ENCODE measurements around the gene SELENOV.

Gene SELENOV

DNA sequence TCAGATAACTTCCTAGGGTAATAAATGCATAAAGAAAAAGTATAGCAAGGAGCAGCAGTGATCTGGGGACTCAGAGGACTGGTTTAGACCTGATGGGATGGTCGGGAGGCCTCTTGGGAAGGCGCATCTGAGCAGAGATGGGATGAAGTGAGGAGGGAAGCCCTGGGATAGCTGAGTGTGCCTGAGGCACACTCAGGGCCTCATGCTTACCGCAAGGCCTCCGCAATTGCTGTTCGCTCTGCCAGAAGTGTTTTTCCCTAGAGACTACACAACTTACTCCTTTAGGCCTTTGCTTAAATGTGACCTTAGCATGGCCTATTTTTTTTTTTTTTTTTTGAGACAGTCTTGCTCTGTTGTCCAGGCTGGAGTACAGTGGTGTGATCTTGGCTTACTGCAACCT, 20.3 kb upstream of the SELENOV start:
- DNase-seq, result no peak

DNA sequence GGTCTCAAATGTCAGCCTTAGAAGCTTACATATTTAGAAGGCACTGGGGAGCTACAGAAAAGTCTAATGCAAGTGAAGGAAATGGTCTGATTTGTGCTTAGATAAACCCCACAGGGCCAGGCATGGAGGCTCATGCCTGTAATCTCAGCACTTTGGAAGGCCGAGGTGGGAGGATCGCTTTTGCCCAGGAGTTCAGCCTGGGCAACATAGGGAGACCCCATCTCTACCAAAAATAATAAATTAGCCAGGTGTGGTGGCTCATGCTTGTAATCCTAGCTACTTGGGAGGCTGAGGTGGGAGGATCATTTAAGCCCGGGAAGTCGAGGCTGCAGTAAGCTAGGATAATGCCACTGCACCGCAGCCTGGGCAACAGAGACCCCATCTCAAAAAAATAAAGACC, 18.9 kb upstream of the SELENOV start:
- DNase-seq, result no peak

DNA sequence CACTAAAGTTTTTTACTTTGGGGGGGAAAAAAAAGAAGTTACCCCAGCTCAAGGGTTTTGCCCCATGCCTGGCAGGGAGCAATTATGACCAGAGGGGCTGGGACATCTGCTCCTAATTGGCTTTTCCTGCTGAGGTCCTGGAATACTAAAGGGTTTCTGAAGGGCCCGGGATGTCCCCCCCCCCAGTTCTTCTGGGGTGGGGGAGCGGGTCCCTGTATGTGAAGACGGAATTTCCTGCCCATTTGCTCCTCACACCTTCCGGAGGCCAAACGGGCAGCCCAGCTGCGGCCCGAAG, 17.3 kb upstream of the SELENOV start:
- DNase-seq, result no peak

DNA sequence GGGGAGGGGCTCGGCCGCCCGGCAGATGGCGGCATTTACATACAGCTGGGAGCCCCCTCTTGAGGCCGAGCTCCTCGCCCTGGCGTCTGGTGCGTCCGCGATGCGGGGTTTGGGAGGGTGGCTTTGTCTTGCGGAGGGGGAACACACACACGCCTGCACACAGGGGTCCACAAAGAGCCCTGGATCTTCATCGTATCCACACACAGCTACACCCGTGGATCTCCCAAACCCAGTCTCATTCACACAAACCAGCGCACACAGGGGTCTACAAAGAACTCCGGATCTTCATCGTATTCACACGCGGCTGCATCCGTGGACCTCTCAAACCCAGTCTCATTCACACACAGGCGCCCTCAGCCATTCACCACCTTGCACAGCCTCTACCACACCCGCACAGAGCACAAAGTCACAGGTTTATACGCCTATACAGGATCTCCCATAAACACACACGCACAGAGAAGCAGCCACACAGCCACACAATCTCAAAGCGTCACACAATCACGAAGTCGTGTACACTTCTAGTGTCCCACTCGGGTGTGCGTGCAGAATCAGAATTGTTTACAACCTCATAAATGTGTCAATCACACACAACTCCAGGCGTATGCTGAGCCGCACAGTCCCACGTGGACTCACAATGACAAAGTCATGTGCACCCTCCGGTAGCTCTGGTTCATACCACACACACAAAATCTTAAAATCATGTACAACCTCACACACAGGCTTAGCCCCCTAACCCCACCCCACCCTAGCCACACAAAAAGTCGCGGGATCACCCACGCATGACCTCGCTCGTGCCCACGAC, 16.7 kb upstream of the SELENOV start:
- peak; percentile 68 for DNase-seq

DNA sequence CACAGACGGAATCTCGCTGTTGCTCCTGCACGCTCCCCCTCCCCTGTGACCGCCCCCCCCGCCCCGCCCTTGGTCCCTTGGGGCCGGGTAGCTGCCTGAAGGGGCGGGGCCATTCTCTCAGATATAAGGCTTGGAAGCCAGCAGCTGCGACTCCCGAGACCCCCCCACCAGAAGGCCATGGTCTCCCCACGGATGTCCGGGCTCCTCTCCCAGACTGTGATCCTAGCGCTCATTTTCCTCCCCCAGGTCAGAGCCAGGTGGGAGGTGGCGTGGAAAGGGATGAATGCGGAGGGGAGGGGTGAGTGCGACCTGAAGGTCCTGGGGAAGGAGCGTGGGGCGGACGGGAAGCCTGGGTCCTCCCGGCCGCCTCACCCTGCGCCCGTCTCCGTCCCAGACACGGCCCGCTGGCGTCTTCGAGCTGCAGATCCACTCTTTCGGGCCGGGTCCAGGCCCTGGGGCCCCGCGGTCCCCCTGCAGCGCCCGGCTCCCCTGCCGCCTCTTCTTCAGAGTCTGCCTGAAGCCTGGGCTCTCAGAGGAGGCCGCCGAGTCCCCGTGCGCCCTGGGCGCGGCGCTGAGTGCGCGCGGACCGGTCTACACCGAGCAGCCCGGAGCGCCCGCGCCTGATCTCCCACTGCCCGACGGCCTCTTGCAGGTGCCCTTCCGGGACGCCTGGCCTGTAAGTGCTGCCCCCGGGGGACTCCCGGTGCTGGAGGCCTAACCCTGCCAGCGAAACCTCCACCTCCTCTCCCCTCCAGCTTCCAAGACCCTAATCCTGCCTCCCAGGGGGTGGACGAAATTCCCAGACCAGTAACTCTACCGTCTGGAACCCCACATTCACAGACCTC, 15.9 kb upstream of the SELENOV start, which contains the start of gene DLL3:
Gene DLL3 (plus strand): TSS at position 150 of the 845 bp plus-strand sequence. CDS start 28 bp downstream, at position 178.
- DNase-seq, result peak; percentile 65

DNA sequence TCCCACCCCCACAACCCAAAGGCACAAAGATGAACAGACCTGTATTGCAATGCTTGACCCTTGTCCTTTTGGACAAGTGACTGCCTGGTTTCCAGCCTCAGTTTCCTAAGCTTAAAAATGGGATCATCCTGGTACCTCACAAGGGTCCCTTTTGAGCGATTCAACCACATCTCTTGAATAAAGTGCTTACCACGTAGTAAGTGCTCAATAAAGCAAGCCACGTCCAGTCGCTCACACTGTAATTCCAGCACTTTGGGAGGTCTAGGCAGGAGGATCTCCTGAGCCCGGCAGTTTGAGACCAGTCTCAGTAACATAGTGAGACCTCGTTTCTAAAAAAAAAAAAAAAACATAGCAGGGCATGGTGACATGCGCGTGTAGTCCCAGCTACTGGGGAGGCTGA, 15.0 kb upstream of the SELENOV start:
- DNase-seq, result no peak

DNA sequence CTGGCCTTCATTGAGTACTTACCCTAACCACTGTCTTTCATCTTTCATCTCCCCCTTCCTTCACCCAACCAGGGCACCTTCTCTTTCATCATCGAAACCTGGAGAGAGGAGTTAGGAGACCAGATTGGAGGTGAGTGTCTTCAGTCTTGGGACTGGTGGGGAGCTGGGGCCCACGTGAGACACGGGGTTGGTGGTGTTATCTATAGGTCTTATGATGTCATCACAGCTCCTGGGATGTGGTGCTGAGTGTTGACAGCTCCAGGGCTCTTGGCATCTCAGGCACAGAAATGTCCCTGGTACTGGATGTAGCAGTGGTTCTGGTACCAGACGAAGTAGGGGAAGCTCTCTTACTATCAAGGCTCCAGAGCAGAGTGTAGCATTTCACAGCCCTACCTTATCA, 14.4 kb upstream of the SELENOV start:
- DNase-seq, result no peak

DNA sequence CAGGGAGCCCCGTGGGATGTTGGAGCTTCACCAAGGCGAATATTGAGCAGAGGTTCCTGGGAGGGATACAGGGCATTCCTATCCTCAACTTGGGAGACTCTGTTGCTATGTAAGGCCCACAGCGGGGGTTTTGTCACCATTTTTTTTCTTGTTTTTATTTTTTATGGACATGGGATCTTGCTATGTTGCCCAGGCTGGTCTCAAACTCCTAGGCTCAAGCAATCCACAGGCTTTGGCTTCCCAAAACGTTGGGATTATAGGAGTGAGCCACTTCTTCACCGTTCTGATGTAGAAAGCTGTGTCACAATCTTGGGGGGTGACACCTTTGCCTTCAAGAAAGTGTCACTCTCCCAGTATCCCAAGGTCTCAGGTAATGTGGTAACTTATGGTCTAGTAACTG, 13.6 kb upstream of the SELENOV start:
- DNase-seq, result no peak

DNA sequence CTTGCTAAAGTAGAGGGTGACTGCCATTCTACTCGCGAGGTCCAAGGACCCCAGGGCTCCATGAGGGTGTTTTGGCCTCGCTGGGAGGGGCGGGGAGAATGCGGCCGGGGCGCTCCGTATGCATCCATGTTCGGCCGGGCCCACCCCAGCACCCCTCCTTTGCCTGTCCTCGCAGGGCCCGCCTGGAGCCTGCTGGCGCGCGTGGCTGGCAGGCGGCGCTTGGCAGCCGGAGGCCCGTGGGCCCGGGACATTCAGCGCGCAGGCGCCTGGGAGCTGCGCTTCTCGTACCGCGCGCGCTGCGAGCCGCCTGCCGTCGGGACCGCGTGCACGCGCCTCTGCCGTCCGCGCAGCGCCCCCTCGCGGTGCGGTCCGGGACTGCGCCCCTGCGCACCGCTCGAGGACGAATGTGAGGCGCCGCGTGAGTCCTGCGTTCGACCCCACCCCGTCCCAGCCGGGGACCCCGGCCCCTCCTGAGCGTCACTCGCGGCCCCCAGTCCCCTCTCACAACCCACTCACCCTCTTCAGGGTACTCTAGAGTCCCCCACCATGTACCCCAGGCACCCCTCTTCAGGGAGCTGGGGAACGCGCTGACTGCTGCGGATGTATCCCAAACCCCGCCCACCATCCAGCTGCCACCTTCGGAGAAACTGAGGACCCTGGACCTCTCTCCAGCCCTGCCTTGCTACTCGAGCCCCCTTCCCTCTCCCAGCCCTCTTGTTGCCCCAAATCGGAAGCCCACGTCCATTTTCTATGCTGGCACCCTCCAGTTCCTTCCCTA, 12.1 kb upstream of the SELENOV start:
- DNase-seq, result peak; percentile 90

DNA sequence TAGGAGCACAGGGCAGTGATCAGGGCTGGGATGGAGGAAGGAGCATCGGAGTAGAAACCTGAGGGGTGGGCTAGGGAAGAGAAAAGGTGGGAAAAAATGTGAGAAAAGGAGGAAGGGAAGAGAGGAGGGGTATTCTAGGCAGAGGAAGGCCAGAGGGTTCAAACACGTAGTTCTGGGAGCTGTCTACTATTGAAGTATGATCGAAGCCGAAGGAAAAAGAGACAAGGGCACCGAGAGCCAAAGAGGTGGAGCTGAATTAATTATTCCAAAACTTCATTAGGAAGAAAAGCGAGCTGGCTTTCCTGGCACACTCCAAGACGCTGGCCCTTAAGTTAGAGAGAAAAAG, 8.4 kb upstream of the SELENOV start:
- no peak for DNase-seq

DNA sequence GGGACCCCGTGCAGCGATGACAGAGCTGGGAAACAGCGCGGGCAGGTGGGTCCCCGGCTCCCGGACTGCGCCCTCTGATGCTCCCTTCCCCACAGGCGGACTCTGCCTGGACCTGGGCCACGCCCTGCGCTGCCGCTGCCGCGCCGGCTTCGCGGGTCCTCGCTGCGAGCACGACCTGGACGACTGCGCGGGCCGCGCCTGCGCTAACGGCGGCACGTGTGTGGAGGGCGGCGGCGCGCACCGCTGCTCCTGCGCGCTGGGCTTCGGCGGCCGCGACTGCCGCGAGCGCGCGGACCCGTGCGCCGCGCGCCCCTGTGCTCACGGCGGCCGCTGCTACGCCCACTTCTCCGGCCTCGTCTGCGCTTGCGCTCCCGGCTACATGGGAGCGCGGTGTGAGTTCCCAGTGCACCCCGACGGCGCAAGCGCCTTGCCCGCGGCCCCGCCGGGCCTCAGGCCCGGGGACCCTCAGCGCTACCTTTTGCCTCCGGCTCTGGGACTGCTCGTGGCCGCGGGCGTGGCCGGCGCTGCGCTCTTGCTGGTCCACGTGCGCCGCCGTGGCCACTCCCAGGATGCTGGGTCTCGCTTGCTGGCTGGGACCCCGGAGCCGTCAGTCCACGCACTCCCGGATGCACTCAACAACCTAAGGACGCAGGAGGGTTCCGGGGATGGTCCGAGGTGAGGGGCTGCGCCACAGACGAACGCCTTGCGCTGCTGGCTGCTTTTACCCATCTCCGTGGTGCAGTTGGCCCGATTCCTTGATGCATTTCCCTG, 7.8 kb upstream of the SELENOV start:
- DNase-seq, result peak; percentile 80

DNA sequence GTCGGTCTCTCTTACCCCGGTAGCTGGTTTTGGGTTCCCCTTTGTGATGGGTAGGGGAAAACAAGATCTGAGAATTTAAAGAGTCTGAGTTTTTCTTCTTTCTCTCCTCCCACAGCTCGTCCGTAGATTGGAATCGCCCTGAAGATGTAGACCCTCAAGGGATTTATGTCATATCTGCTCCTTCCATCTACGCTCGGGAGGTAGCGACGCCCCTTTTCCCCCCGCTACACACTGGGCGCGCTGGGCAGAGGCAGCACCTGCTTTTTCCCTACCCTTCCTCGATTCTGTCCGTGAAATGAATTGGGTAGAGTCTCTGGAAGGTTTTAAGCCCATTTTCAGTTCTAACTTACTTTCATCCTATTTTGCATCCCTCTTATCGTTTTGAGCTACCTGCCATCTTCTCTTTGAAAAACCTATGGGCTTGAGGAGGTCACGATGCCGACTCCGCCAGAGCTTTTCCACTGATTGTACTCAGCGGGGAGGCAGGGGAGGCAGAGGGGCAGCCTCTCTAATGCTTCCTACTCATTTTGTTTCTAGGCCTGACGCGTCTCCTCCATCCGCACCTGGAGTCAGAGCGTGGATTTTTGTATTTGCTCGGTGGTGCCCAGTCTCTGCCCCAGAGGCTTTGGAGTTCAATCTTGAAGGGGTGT, 7.1 kb upstream of the SELENOV start:
- DNase-seq, result no peak

DNA sequence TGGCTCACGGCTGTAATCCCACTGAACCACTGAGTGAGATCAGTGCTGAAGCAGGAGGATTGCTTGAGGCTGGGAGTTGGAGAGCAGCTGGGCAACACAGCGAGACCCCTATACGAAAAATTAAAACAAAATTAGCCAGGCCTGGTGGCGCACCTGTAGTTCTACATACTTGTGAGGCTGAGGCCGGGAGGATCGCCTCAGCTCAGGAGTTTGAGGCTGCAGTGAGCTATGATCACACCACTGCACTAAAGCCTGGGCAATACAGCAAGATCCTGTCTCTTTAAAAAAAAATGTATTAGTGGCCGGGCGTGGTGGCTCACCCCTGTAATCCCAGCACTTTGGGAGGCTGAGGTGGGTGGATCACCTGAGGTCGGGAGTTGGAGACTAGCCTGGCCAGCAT, 6.3 kb upstream of the SELENOV start:
- no peak for DNase-seq

DNA sequence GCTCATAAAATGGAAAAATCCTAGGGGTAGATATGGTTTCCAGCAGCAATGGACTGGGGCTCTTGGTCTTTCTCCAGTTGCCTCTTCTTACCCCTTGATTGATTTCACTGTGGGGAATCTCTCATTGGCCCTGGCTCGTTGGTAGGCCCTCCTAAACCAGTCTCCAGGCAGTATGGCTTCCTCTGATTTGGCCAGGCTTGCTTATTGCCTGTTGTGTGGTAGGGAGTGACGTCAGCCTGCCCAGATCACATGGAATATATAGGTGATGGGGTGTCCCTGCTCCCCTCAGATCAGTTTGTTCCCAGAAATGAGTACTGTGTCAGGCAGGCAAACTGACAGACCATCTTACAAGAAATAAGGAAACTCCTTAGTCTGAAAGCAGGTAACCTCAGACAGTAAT, 5.7 kb upstream of the SELENOV start:
- DNase-seq, result no peak

DNA sequence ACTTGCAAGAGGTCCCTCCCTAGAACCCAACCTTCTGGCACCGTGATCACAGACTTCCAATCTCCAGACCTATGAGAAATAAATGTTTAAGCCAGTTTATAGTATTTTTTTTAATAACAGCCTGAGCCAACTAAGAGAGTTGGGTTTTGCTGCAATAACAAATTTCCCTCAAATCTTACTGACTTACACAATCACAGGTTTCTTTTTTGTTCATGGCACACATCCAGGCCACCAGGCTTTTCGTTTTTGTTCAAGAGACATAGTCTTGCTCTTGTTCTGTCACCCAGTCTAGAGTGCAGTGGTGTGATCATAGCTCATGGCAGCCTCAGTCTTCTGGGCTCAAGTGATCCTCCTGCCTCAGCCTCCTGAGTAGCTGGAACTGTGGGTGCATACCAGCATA, 2.0 kb upstream of the SELENOV start:
- DNase-seq, result no peak

DNA sequence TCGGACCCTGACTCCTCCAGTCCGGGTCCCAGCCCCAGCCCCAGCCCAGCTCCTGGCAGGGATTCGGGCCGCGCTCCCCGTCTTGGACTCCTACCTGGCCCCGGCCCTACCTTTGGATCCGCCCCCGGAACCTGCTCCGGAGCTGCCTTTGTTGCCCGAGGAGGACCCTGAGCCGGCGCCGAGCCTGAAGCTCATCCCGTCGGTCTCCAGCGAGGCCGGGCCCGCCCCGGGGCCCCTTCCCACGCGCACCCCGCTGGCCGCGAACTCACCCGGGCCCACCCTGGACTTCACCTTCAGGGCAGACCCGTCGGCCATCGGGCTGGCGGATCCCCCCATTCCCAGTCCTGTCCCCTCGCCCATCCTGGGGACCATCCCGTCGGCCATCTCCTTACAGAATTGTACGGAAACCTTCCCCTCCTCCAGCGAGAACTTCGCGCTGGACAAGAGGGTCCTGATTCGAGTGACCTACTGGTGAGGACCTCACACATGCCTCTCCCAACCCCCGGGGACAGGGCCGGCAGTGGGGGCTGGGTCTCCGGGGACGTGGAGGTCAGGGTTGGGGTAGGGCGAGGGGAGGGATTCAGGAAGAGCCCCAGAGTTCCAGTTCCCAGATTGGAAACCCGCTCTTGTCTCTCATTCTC, 732 bp downstream of the SELENOV start:
- no peak for DNase-seq

DNA sequence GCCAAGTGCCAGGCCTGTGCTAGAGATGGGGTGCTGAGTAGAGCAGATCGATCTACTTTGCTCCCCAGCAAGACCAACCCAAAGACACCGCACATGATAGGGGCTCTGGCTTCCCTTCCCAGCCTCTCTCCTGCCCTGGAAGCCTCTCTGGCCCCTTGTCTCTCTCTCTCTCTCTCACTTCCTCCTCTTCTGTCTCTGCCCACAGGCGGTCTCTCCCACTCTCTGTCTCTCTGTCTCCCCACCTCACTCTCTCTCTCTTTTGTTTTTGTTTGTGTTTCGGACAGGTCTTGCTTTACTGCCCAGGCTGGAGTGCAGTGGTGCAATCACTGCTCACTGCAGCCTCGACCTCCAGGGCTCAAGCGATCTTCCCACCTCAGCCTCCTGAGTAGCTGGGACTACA, 1.3 kb downstream of the SELENOV start:
- no peak for DNase-seq

DNA sequence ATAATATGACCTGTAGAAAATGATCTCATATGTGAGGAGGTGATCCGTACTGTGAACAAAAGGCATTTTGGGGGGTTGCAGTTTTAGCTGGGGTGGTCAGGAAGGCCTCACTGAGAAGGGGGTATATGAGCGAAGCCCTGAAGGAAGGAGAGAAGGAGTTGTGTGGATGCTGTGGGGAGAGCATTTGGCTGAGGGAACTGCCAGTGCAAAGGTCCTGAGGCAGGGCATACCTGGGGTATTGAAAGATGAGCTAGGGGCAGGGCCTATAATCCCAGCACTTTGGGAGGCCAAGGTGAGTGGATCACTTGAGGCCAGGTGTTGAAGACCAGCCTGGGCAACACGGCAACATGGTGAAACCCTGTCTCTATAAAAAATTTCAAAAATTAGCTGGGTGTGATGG, 2.5 kb downstream of the SELENOV start:
- no peak for DNase-seq

DNA sequence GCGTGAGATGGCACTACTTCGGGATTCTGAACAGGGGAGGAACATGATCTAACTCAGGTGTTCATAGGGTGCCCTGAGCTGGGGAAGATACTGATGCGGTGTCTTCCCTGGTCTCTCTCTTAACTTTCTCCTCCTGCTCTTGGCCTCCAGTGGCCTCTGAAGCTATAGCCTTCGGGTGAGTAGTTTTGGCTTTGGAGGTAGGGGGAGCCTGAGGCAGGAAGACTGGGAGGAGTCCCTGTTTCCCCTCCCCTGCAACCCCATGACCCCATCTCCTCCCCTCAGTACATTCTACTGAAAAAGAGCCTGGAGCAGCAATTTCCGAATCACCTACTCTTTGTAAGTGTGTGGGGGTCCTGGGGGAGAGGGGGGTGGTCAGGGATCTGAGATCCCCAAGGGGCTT, 3.5 kb downstream of the SELENOV start:
- DNase-seq, result no peak

DNA sequence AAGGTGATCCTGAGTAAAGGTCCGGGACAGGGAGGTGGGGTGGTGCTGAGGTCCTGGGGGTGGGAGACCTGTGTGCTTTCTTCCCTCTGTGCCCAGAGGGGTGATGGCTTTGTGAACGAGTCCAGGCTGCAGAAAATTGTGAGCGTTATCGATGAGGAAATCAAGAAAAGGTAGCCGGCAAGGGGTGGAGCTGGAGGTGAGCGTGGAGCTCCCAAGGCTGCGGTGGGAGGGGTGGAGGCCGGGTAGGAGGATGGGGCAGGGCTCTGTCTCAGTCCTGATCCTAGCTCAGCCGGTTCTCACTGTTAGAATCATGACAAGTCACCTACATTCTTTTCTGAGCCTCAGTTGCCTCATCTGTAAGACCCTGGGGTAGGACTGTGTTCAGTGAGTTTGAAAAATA, 4.0 kb downstream of the SELENOV start:
- DNase-seq, result no peak

DNA sequence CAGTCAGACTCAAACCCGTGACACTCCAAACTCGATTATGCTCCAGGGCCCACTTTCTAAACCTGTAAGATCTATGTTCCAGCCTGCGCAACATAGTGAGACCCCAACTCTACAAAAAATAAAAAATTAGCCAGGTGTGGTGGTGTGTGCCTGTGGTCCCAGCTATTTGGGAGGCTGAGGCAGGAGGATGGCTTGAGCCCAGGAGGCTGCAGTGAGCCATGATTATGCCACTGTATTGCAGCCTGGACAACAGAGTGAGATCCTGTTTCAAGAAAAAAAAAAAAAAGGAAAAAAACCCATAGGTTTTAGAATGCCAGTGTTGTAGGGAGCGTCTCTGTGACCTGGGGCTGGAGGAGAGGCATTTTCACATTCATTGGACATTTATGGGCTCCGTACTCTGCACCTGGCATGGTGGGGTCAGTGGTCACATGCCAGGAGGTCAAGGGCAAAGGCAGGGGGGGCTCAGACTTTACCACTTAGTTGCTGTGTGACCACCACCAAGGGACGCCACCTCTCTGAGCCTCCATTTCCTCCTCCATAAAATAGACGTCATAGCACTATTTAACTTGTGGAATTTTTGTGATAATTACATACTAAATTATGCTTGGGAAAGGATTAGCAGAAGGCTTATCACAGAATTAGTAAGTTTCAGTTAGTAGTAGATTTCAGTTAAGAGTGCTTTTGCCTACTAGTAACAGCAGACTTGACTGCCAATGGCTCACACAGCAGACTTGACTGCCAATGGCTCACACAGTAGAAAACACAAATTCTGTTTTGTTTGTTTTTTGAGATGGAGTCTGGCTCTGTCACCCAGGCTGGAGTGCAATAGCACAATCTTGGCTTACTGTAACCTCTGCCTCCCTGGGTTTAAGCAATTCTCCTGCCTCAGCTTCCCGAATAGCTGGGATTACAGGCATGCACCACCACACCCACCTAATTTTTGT, 5.9 kb downstream of the SELENOV start:
- no peak for DNase-seq

Data from activated CD8-positive, alpha-beta memory T cell treated with anti-CD3 and anti-CD28 coated beads for 24 hours (primary cell).